NK-92 treated with Interleukin-12 subunit alpha and Interleukin-12 subunit beta, amount 100 ng/mL, for 24 hours (cell line): ENCODE results near the gene DGKB.
"Not testable (repeated sequence)": the region's sequence is repeated elsewhere in the genome, so short reads cannot be mapped to it uniquely, and the experiment has no call there.

ENCODE experiments used
- DNase-seq: peaks from one replicate; lab custom pipeline; 2025; lab: John Stamatoyannopoulos, UW

DGKB gene

DNA sequence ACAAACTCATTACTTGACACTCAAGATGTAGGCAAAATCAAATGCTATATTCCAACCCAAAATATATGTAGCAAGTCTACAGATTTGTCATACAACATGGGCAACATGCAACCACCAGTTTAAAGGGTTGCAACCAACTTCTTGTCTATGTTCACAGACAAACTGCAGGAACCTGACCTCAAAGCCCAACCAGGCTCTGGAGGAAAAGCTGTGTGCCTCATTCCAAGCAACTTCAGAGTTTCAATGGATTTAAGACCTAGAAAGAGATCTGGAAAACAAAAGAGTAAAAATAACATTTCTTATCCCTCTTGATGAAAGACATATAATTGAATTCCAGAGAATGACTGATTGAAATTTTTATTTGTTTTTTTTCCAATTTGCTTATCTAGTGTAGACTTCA is 612.6 kb downstream of the DGKB start:
- no peak for DNase-seq

DNA sequence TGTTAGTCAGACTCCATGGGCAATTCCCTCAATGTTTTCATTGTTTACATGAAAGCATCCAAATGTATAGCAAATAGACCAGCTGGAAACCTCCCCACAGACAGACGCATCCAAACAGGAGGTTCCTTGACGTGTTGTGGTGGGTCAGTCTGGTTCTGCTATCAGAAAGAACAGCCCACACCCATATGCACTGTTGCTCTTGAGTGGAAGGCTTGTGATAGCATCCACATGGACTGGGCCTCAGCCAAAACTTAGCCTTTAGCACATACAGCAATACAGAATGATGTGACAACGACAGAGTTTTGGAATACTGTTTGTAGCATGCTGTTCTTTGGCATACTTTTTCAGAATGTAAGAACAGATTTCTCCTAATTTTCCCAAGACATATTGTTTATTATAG is 613.9 kb downstream of the DGKB start:
- DNase-seq = no peak

DNA sequence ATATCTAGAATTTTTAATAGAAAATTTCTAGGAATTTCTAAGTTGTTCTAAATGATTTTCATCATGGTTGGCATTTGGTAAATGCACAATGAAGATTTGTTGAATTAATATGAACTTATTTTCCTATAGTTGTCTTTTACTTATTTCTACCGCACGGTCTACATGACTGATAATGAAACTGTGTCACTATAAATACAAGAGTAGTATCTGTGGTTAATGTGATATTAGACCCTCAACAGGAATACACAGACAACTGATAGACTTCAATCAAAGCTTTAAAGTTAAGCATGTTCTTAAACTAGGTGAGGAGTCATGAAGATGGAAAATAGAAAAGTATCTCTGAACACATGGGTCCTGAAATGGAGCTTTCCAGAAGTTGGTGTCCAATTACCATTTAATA is 615.2 kb downstream of the DGKB start:
- no peak for DNase-seq

DNA sequence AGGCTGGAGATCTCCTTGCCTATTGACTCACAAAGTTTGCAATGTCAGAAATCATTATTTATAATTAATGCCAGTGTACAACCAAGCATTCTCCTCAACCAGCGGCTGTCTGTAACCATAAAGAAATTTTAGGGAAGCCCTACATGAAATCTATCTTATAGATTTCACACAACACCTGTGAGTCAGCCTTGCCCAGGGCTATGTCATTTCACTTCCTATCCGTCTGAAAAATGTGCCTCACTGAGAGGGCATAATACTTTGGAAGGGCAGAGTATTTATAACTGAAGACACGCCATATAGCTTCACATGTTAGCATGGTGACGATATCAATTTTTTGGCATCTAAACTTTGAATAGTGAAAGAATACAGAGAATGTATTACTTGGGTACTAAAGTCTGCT is 616.5 kb downstream of the DGKB start:
- DNase-seq = no peak

DNA sequence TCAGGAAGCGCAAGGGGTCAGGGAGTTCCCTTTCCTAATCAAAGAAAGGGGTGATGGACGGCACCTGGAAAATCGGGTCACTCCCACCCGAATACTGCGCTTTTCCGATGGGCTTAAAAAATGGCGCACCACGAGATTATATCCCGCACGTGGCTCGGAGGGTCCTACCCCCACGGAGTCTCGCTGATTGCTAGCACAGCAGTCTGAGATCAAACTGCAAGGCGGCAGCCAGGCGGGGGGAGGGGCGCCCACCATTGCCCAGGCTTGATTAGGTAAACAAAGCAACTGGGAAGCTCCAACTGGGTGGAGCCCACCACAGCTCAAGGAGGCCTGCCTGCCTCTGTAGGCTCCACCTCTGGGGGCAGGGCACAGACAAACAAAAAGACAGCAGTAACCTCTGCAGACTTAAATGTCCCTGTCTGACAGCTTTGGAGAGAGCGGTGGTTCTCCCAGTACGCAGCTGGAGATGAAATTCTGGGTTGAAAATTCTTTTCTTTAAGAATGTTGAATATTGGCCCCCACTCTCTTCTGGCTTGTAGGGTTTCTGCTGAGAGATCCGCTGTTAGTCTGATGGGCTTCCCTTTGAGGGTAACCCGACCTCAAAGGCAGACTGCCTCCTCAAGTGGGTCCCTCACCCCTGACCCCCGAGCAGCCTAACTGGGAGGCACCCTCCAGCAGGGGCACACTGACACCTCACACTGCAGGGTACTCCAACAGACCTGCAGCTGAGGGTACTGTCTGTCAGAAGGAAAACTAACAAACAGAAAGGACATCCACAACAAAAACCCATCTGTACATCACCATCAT is 623.3 kb downstream of the DGKB start:
- not testable (repeated sequence) for DNase-seq

DNA sequence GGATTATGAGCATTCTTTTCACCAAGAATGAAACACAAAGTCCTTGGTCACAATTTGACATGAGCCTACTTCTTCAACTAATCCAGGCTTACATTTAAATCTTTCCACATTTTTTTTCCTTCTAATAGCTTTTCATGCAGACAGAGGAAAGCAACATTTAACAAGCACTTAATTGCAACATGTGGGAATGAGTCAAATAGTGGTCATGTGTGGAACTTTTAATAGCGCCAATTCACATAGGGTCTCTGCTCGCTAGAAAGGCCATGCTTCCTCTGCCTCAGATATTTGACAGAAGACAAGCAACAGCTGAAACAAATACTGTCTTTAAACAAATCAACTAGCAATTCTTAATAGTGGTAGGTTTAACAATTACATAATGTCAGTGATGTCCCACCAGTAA is 627.2 kb downstream of the DGKB start:
- DNase-seq = no peak

DNA sequence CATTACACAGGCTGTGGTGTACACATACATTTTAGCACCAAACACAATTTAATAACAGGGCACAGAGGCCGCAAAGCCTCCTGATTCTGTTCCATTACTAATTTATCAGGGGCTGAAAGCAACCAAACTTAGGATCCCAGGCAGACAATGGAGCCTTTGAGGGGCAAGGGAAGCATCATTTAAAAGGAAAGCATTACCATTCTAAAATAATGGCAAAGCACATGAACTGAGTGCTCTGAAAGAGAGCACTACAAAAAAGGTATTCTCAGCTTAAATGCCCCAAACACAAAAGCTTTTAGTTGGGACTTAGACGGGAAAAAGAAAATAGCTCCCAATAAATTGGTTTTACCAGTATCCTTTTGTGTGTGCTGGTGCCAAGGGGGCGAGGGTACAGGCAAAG is 631.1 kb downstream of the DGKB start:
- DNase-seq = no peak

DNA sequence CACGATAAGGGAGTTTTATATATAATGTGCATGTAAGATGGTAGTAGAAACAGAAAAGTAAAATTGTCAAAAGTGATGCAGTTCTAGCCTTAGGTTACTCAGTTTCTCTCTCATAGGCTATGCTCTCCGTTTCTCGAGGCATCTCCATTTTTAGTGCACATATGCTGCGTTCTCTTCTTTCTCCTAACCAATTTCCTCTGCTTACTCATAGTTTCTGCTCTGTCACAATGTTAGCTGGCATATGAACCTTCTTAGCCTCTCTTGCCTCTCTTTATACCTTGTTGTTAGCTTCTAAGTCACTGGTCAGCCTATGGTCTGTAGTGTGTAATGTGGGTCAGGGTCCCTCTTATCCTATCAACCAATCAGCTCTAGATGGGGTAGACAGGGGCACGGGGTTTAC is 632.5 kb downstream of the DGKB start:
- no peak for DNase-seq

DNA sequence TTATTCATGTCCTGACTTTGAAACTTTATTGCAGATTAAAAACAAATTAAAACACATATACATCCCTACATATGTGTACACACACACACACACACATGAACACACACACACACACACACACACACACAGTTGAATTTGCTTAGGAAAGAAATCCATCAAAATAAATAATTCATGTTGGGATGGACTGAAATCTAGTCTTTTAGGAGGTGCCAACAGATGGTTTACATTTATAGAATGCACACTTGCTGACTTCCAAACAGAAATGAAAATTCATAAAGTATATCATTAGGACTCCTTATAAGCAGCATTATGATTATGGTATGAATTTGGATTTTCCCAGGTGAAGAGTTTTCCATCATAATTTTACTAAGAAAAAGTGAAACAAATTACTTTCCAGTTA is 642.5 kb downstream of the DGKB start:
- DNase-seq = no peak

DNA sequence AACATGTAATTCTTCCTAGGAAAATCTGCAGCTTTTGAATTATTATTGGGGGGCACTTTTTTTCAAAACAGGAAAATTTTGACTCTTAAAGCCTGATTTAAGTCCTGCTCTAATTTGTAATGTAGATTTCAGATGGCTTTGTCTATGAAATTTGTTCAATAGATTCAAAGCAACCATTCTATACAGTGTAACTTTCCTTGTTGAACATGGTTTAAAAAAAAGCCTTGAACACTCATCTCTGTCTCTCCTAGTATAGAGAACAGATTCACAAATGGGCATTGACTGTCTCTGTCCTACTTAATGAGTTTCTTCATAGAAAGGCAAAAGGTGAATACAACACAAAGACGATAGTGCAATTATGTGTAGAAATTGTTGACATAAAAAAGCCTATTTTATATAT is 643.7 kb downstream of the DGKB start:
- no peak for DNase-seq

DNA sequence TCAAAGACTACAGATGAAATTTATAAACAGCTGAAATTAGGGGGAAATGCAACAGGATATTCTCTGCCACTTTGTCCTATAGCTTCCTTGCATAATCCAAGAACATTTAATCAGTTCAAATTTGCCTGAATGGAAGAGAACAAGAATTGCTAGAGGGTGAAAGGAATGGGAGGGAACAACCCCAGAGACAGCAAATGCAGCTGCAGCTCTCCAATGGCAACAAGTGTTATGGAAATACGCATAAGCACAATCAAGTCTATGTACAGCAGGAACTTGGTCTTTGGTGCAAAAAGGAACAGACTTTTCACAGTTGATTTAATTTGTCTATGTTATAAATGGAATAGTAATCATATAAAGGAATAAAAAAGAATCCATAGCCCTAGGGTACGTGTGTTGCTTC is 644.1 kb downstream of the DGKB start:
- no peak for DNase-seq

DNA sequence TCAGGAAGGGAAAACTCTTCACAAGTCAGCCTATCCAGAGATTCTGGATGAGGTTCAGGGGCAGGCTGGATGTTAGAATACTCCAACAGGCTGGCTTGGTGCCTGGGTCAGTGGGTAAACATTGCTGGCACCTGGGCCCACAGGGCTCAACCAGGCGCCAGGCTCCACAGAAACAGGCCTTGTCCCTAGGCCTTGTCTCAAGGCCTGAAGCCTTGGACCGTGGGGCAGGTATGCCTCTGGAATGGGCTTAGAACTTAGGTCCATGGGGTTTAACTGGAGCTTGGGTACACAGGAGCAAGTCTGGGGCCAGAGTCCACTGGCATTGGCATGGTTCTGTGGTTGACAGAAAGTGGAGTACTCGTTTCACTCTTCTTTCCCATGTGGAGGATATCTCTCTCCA is 650.1 kb downstream of the DGKB start:
- no peak for DNase-seq

DNA sequence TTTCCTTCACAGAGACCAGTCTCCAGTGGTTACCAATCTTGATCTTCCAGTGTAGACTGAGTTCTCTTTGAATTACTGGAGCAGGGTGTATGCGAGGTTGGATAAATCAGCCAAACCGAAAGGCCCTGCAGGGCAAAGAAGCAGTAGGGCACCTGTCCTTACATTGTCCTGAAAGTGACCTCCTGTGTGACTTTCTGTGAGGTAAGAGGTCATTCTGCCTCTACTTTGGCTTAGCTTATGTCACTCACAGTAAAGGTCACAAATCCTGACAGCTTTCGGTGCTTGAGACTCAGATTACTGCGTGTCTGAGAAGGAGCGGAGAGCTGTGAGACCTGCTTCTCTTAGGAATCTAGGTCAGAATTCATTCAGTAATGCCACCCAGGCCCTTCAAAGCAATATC is 660.4 kb downstream of the DGKB start:
- no peak for DNase-seq

DNA sequence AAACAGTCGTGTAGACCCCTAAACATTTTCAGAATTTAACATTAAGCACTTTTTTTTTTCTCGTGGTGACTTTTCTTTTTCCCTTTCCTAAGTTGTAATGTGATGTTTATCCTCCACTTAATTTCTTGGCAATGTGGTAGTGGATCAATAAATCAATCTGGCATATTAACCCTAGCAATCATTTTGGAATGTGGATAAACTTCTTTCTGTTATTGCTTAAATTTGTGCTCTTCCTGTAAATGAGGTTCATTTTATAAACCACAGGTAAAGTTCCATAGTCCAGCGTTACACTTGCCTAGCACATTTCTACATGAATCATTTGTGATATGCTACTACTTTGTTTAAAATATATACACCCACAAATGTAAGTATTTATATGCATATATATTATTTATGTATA is 665.7 kb downstream of the DGKB start:
- DNase-seq = no peak

DNA sequence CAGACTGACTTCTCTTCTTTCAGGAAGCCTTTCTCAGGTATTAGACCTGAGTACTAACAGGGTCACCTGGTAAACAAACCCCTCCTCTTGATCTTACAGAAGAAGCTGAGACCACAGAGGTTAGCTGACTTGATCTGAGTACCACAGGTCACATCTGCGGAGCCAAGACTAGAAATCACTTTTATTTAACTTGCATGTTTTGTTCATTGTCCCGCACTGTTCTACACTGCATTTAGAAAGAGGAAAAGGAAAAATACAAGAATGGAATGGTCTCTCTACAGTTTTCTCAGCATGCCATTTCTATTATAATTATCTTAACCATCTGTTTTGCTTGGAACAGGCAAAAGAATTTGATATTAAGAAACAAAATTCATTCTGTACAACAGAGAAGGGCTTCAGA is 667.5 kb downstream of the DGKB start:
- DNase-seq = no peak

DNA sequence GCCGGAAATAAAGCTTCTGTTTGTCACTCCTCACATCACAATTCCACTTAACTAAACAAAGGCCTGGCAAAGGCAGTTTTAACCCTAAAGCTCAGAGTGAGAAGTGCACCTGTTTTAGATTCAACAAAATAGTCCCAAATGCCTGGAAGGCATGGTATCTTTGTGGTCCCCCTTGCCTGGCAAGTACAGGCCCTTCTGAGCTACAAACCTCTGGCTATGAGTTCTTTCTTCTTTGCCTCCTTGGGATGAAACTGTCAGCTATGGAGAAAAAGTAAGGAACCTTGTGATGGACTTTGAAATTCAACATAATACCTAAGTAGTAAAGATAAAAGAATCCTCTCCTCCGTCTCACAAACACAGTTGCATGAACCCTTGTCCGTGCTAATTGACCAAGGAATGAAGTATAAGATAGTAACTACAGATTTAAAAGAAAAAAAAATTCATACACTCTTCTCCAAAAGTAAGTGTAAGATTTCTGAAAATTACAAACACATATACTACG is 668.6 kb downstream of the DGKB start:
- no peak for DNase-seq

DNA sequence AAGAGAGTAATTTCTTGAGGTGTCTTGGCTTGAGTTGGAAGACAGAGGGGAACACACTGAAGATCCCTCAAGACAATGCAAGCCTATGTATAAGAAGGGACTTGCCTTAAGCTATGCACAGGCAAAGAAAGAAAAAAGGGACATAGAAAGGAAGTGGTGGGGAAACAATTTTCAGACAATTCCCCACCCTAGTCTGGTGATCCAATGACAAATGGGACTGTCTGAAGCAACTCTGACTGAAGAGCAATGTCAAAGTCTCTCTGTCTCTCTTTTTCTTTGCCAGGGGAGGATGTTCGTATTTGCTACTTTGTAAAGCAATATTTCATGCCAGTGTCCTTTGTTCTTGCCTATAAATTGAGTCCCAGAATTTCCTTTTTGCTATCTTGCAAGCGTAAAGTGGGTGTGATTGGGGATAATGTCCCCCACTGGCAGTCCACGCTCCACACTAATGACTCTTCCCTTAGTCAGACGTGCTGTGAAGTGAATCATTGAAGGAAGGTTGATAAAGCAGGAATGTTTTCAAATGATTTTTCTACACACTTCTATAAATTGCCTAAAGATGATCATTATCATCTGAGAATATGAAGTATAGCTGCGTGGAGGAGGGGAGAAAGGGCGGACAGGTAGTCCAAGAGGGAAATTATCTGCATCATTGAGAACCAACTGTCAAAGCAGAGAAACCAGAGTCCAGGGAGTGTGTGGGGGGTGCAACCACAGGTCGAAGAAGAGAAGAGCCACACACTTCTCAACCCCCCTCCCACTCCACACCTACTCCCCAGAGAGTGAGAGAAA is 669.3 kb downstream of the DGKB start:
- no peak for DNase-seq

DNA sequence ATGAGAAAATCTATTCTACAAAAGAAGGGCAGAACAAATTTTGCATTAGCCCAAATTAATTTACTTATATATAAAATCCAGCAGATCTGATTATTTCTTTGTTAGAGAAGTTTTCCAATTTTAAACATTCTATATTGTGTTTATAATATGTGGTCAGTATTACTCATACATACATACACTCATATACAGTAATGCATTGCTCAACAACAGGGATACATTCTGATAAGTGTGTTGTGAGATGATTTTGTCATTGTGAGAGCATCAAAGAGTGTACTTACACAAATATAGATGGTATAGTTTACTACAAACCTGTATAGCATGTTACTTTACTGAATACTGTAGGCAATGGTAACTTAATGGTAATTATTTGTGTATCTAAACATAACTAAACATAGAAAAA is 673.5 kb downstream of the DGKB start:
- DNase-seq = no peak

DNA sequence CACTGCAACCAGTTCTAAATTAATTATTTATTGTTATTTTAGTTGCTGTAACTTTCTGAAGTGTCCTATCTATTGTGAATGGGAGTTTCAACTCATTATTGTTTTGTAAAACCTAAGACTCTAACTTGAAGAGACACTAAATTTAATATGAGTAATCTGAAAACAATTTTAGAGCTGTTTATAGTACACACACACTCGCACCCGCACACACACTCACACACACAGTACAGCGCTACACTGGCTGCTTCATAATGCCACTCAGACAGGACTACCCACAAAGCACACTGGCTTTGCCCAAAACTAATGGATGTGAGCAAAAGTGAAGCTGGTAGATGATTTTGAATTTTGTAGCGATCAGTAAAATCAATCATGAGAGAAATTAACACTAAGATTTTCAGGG is 674.2 kb downstream of the DGKB start:
- DNase-seq = no peak

DNA sequence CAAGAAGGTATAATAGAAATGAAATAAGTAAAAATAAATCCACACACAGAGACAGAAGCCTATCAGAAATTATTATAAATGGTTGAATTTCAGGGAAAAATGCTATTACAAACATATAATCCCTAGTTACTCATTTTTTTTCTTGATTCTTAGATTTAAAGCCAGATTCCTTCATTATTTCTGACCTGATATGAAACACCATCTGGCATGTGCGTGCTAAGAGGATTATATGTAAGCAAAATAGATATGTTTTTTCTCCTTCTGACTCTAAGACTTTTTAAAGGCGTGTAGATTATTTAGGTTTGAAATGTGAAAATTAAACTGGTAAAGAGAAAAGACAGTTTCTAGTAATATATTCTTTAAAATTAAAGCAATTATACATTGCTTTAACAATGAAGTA is 676.4 kb downstream of the DGKB start:
- DNase-seq = no peak

DNA sequence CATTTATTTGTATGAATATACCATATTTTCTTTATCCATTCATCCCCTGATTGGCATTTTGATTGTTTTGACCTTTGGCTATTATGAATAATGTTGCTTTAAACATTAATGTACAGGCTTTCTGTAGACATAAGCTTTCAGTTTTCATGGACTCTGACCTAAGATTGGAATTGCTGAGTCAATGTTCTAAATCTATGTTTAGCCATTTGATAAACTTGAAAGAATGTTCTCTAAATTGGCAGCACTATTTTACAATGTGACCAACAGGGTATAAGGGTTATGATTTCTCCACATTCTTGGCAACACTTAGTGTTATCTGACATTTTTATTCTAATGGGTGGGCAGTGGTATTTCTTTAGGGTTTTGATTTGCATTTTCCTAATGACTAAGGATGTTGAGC is 683.4 kb downstream of the DGKB start:
- no peak for DNase-seq

DNA sequence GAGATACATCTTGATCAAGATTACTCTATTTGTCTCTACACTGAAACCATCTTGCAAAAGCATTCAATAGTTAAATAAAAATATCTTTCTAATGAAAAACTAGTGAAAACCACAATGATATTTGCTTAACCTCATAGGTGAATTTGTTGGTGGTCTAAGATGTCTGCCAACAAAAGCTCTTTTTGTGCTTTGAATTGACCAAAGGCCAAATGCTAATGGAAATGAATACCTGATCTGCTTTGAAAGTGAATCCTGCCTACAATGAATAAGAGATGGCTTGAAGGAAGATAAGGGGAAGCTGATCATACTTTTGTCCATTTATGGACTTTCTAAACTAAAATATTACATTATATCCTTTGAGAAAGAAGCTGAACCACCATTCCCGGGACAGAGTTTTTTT is 684.2 kb downstream of the DGKB start:
- DNase-seq = no peak

DNA sequence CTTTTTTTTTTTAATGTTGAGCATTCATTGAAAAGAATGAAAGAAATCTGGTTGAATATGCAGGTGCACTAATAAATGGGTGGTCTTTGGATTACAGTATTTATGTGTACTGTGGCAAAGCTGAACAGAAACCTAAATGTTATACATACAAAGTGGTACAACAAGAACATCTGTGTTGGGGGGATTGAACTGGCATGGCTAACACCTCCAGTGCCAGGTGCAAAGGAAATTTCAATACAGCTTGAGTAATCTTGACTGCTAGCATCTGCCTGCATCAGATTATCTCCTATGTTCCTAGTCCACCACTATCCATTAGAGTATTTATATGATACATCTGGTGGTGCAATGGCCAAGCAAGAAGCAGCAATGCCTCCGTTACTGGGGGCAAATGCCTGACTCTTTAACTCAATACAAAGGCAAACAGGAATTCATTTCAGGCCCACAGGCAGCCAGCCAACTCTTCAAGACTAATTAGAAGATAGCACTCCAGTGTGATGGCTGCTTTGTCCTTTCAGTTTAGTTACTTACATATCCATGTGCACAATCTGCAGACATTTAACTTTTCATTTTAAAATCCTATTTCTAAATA is 692.6 kb downstream of the DGKB start:
- DNase-seq = no peak
